HUES6 (cell line): ENCODE measurements around the gene RALA.
A peak's percentile ranks its signal among the peaks of the same experiment; 100 is the strongest.

Experiments
- H3K27ac ChIP-seq: 2 replicates; pipeline ENCODE4 v1.7.0; 2013; ENCODE audit warnings: low read depth, mild to moderate bottlenecking, low read length, inconsistent platforms
- H3K27me3 ChIP-seq: 2 replicates; pipeline ENCODE4 v1.6.1; 2013; ENCODE audit warnings: low read length; ENCODE audit not compliant: control insufficient read depth, insufficient read depth
- H3K36me3 ChIP-seq: 2 replicates; pipeline ENCODE4 v1.6.1; 2013; ENCODE audit warnings: low read length; ENCODE audit not compliant: control insufficient read depth, insufficient read depth
- H3K4me1 ChIP-seq: 2 replicates; pipeline ENCODE4 v1.6.1; 2013; ENCODE audit warnings: low read length; ENCODE audit not compliant: control insufficient read depth, insufficient read depth
- H3K4me3 ChIP-seq: 2 replicates; pipeline ENCODE4 v1.5.1; 2013; ENCODE audit warnings: low read depth, low read length
- H3K9ac ChIP-seq: one replicate; pipeline ENCODE4 v1.6.1; 2013; ENCODE audit warnings: mild to moderate bottlenecking, low read length
- H3K9me3 ChIP-seq: 2 replicates; pipeline ENCODE4 v1.6.1; 2013; ENCODE audit warnings: low read depth, low read length; ENCODE audit not compliant: control insufficient read depth, insufficient read depth

RALA gene

GRCh38 chr7:39623047-39623731 is at the start of gene RALA:
Gene RALA, plus strand, starts transcription at chr7:39623572. Its CDS starts 63,096 bp downstream, at chr7:39686668.
- H3K9ac ChIP-seq: peak within 1 kb of the TSS; percentile 86
- H3K9me3 ChIP-seq: no peaks in the 10 kb centered on the region
- no peaks in the 10 kb centered on the region for H3K36me3 ChIP-seq
- peaks cover 34% of the 10 kb centered on the region for H3K4me1 ChIP-seq
- H3K27me3 ChIP-seq: no peaks in the 10 kb centered on the region
- H3K27ac ChIP-seq: peak within 1 kb of the TSS; percentile 95
- peak within 1 kb of the TSS; percentile 75 for H3K4me3 ChIP-seq

GRCh38 chr7:39574673-39575349 is 48.6 kb upstream of the RALA start:
- Histone ChIP-seq H3K27ac (no peak overlapping the region), H3K36me3 (peaks cover 38% of the 10 kb centered on the region), H3K4me3 (no peak overlapping the region), H3K9me3 (peaks cover 15% of the 10 kb centered on the region), H3K4me1 (no peaks in the 10 kb centered on the region), H3K27me3 (no peaks in the 10 kb centered on the region), H3K9ac (no peak overlapping the region)

- peaks cover 15% of the 10 kb centered on the region for H3K9me3 ChIP-seq
- H3K36me3 ChIP-seq: peaks cover 18% of the 10 kb centered on the region
- H3K4me3 ChIP-seq: no peak overlapping the region
- H3K27ac ChIP-seq: no peak overlapping the region
- no peaks in the 10 kb centered on the region for H3K27me3 ChIP-seq
- H3K4me1 ChIP-seq: peaks cover 2% of the 10 kb centered on the region; the same call in 1 of the 2 replicates
- H3K9ac ChIP-seq: no peak overlapping the region
Measured at GRCh38 chr7:39577229-39577874, 46.0 kb upstream of the RALA start.

GRCh38 chr7:39580149-39580874 is 43.1 kb upstream of the RALA start:
- Histone ChIP-seq H3K36me3 (no peaks in the 10 kb centered on the region), H3K4me3 (no peak overlapping the region), H3K9ac (no peak overlapping the region), H3K9me3 (peaks cover 15% of the 10 kb centered on the region), H3K4me1 (peaks cover 10% of the 10 kb centered on the region), H3K27me3 (no peaks in the 10 kb centered on the region), H3K27ac (no peak overlapping the region)

- H3K27ac ChIP-seq: no peak overlapping the region
- H3K36me3 ChIP-seq: no peaks in the 10 kb centered on the region
- peaks cover 10% of the 10 kb centered on the region for H3K4me1 ChIP-seq
- peaks cover 2% of the 10 kb centered on the region; the same call in 1 of the 2 replicates for H3K9me3 ChIP-seq
- H3K4me3 ChIP-seq: no peak overlapping the region
- H3K27me3 ChIP-seq: no peaks in the 10 kb centered on the region
- no peak overlapping the region for H3K9ac ChIP-seq
Measured at GRCh38 chr7:39582536-39582935, 40.8 kb upstream of the RALA start.

GRCh38 chr7:39583539-39583938 is 39.8 kb upstream of the RALA start:
- no peaks in the 10 kb centered on the region for H3K36me3 ChIP-seq
- H3K27ac ChIP-seq: no peak overlapping the region
- no peak overlapping the region for H3K9ac ChIP-seq
- peaks cover 10% of the 10 kb centered on the region for H3K4me1 ChIP-seq
- H3K4me3 ChIP-seq: no peak overlapping the region; the same call in 1 of the 2 replicates
- no peaks in the 10 kb centered on the region for H3K9me3 ChIP-seq
- H3K27me3 ChIP-seq: no peaks in the 10 kb centered on the region

- no peak overlapping the region for H3K27ac ChIP-seq
- no peak overlapping the region for H3K9ac ChIP-seq
- 0 out of 2 replicates have a peak, but pooled peaks cover 2% of the 10 kb centered on the region for H3K9me3 ChIP-seq
- no peaks in the 10 kb centered on the region for H3K27me3 ChIP-seq
- peaks cover 14% of the 10 kb centered on the region for H3K4me1 ChIP-seq
- no peak overlapping the region for H3K4me3 ChIP-seq
- H3K36me3 ChIP-seq: no peaks in the 10 kb centered on the region
Measured at GRCh38 chr7:39587393-39587792, 36.0 kb upstream of the RALA start.

GRCh38 chr7:39588416-39588815 is 35.0 kb upstream of the RALA start:
- Histone ChIP-seq H3K9me3 (0 out of 2 replicates have a peak, but pooled peaks cover 2% of the 10 kb centered on the region), H3K36me3 (no peaks in the 10 kb centered on the region), H3K27me3 (no peaks in the 10 kb centered on the region), H3K4me1 (peaks cover 13% of the 10 kb centered on the region), H3K9ac (no peak overlapping the region), H3K4me3 (no peak overlapping the region), H3K27ac (no peak overlapping the region)

- Histone ChIP-seq H3K27ac (peak overlapping the region; percentile 22; the same call in 1 of the 2 replicates), H3K9ac (no peak overlapping the region), H3K36me3 (no peaks in the 10 kb centered on the region), H3K9me3 (0 out of 2 replicates have a peak, but pooled peaks cover 2% of the 10 kb centered on the region), H3K4me1 (0 out of 2 replicates have a peak, but pooled peaks cover 6% of the 10 kb centered on the region), H3K27me3 (no peaks in the 10 kb centered on the region), H3K4me3 (no peak overlapping the region)
Measured at GRCh38 chr7:39589323-39590111, 33.9 kb upstream of the RALA start.

GRCh38 chr7:39592586-39592985 is 30.8 kb upstream of the RALA start:
- Histone ChIP-seq H3K27ac (no peak overlapping the region), H3K36me3 (no peaks in the 10 kb centered on the region), H3K9me3 (0 out of 2 replicates have a peak, but pooled peaks cover 2% of the 10 kb centered on the region), H3K4me3 (no peak overlapping the region), H3K4me1 (0 out of 2 replicates have a peak, but pooled peaks cover 6% of the 10 kb centered on the region), H3K9ac (no peak overlapping the region), H3K27me3 (no peaks in the 10 kb centered on the region)
